ENCODE measurements around the gene UPB1.

Gene UPB1

GRCh38 chr22:24494528-24495364 lies at the start of gene UPB1:
UPB1 (plus strand) TSS chr22:24495332; CDS start chr22:24495404, 72 bp downstream.
- no peak for DNase-seq

- DNase-seq, result no peak
Measured at GRCh38 chr22:24445481-24446259, 49.5 kb upstream of the UPB1 start.

GRCh38 chr22:24446260-24446611 lies 48.9 kb upstream of the UPB1 start:
- DNase-seq, result no peak

- no peak for DNase-seq
Measured at GRCh38 chr22:24450610-24451009, 44.5 kb upstream of the UPB1 start.

GRCh38 chr22:24451162-24451561 lies 44.0 kb upstream of the UPB1 start:
- DNase-seq, result no peak

DNA sequence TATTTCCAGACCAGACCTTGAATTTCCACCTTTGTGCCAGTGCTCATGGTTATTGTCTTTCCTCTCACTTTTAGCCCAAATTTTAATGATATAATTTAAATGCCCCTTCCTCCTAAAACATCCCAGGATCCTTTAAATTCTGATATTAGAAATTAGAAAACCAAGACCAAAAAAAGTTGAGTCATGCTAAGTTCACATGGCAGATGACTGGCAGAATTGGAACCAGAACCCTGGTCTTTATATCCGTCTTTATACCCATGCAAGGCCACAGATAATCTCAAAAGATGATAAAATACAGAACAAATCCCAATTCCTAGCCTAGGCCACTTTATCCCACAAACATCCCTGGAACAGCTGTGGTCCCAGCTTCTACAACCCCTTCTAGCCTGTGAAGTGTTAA lies 41.3 kb upstream of the UPB1 start:
- no peak for DNase-seq

DNA sequence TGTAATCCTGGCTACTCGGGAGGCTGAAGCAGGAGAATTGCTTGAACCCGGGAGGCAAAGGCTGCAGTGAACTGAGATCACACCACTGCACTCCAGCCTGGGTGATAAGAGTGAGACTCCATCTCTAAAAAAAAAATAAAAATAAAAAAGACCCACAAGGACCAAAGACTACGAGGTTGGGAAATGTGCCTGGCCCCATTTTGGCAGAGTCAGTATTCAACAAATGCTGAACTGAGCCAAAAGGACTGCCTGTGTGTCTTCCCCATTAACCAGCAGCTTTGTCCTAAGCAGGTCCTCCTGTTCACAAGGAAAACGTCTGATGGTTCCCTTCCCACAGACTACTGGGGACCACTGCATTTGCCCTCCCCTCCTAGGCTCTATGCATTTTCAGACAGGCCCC lies 40.1 kb upstream of the UPB1 start:
- no peak for DNase-seq

- DNase-seq, result no peak
Measured at GRCh38 chr22:24455751-24456426, 39.2 kb upstream of the UPB1 start.

GRCh38 chr22:24457894-24458420 lies 37.2 kb upstream of the UPB1 start:
- no peak for DNase-seq

GRCh38 chr22:24459911-24460310 lies 35.2 kb upstream of the UPB1 start:
- no peak for DNase-seq

GRCh38 chr22:24460418-24461089 lies 34.6 kb upstream of the UPB1 start:
- DNase-seq, result no peak

DNA sequence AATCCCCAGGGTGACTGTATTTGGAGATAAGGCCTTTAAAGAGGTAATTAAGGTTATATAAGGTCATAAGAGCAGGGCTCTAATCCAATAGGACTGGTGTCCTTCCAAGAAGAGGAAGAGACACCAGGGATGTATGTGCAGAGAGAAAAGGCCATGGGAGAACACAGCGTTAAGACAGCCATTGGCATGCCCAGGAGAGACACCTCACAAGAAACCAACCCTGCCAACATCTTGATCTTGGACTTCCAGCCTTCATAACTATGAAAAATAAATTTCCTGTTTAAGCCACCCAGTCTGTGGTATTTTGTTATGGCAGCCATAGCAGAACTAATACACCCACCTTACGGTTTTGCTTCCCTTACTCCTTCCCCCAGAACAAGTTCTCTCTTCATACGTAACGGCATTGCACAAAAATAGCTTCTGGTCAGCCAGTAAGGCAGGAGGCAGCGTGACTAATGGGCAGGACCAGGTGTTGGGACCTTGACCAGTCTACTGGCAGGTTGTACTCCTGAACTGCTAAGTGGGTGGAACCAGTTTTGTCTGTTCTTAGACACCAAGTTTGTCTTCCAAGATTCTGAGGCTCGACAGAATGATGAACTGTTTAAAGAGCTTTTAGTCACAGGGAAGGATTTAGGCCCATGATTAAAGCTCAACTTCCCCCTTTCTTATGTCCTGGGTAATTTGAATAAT lies 31.9 kb upstream of the UPB1 start:
- no peak for DNase-seq

- no peak for DNase-seq
Measured at GRCh38 chr22:24465566-24465965, 29.6 kb upstream of the UPB1 start.

- no peak for DNase-seq
Measured at GRCh38 chr22:24465975-24466374, 29.2 kb upstream of the UPB1 start.

- DNase-seq, result no peak
Measured at GRCh38 chr22:24466716-24467328, 28.3 kb upstream of the UPB1 start.

DNA sequence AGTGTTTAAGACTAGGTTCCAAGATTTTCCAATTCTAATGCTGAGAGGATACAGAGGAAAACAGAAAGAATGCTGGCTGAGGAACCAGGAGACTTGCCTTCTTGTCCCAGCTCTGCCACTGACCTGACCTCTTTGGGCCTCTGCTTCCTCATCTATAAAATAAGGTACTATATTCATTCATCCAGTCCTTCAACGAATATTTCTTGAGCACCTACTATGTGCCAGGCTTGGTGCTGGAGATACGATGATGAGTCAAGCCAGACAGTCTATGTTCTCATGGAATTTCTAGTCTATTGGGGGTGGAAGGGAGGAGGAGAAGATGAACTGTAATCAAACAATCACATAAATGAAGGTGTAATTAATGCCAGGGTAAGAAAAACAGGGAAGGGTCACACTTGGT lies 27.8 kb upstream of the UPB1 start:
- DNase-seq, result no peak

- no peak for DNase-seq
Measured at GRCh38 chr22:24471570-24471969, 23.6 kb upstream of the UPB1 start.

DNA sequence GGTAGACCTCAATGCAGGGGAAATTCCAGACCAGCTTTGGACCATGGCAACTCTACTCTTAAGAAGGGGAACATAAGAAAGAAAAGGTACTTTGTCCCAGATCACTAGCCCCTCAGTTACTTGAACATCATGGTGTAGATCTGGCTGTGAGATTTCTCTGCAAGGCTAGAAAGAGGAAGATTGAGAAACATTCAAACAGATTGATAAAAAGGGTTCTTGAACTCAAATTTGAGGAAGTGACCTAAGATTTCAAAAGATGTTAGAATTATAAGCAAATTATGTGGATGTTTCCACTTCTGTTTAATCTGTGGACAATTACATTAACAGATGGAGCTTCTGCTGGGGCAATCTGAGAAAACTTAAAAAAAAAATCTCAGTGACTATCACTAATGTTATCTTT lies 21.8 kb upstream of the UPB1 start:
- DNase-seq, result no peak

DNA sequence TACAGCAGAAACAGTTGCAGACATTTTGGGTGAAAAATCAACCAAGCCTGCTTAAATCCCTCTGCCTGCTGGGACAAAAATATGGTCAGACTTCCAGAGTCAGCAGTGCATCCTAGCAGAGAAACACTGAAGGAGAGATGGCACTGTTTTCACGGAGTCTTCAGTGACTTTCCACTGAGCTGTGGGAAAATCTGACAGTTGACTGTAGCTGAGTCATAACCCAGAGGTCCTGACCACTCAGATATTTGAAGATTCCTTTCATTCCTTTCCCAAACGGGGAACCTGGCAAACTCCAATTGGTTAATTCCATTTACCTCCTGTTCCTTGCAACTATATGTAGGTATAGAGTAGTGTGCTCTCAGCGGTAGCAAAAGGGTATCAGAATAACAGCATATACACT lies 20.9 kb upstream of the UPB1 start:
- no peak for DNase-seq

GRCh38 chr22:24474649-24475255 lies 20.4 kb upstream of the UPB1 start:
- DNase-seq, result no peak

GRCh38 chr22:24481641-24482040 lies 13.5 kb upstream of the UPB1 start:
- DNase-seq, result no peak
